IMR-90 (cell line): ENCODE results near the gene OR1J1. TPM values are rescaled to one million over a fixed set of nuclear protein-coding genes. Genes with fewer than 3 reads are reported as not detected.
A peak's percentile ranks its signal among the peaks of the same experiment; 100 is the strongest.

Source experiments
- ATAC-seq: fragments of 200-7000 bp; cut with Tn5 transposase; 2 replicates; pipeline ENCODE4 v1.9.1; 2020; ENCODE audit warnings: low read depth, mild to moderate bottlenecking, moderate library complexity
- BruUV-seq: library from RNA; stranded (reverse); fragments of 400-500 nt; replicated peaks from 2 replicates; lab custom pipeline; 2021; lab: Mats Ljungman, UMichigan
- CTCF ChIA-PET: fragments of 300-600 bp; formaldehyde crosslinking; extraction: SDS; loops from one replicate; lab custom pipeline; 2021; ENCODE audit warnings: antibody characterized with exemption; lab: Yijun Ruan, JAX
- POLR2A ChIA-PET: fragments of 300-600 bp; sonication (Branson Sonifier 250); formaldehyde crosslinking; loops from one replicate; lab custom pipeline; 2022; ENCODE audit warnings: antibody characterized with exemption; ENCODE audit not compliant: unreplicated experiment; lab: Charles Lee
- DNase-seq: peaks from one replicate; pipeline ENCODE4 v3.0.0; 2013
- H2AFZ ChIP-seq: replicated peaks from 2 replicates; pipeline ENCODE3; 2013; ENCODE audit warnings: low read length, mild to moderate bottlenecking; ENCODE audit not compliant: poor library complexity
- H2AK5ac ChIP-seq: 2 replicates; pipeline ENCODE4 v1.6.1; 2013; ENCODE audit warnings: low read depth, low read length, inconsistent platforms
- H2AK9ac ChIP-seq: replicated peaks from 2 replicates; pipeline ENCODE3; 2013; ENCODE audit warnings: mild to moderate bottlenecking, low read depth, low read length, moderate library complexity; ENCODE audit not compliant: poor library complexity
- H2BK120ac ChIP-seq: 2 replicates; pipeline ENCODE4 v1.6.1; 2013; ENCODE audit warnings: low read depth, low read length, inconsistent platforms
- H2BK15ac ChIP-seq: 3 replicates; pipeline ENCODE4 v1.6.1; 2013; ENCODE audit warnings: low read depth, low read length, inconsistent platforms
- H2BK20ac ChIP-seq: 2 replicates; pipeline ENCODE4 v1.6.1; 2013; ENCODE audit warnings: low read depth, mild to moderate bottlenecking, inconsistent platforms, low read length, moderate library complexity
- H2BK5ac ChIP-seq: 2 replicates; pipeline ENCODE4 v1.6.1; 2013; ENCODE audit warnings: mild to moderate bottlenecking, low read depth, low read length, inconsistent platforms; ENCODE audit not compliant: poor library complexity, severe bottlenecking
- H3K14ac ChIP-seq: replicated peaks from 2 replicates; pipeline ENCODE4 v1.6.1; 2013; ENCODE audit warnings: low read depth, low read length, inconsistent platforms
- H3K18ac ChIP-seq: 2 replicates; pipeline ENCODE4 v1.6.1; 2013; ENCODE audit warnings: low read depth, low read length, control low read depth
- H3K23ac ChIP-seq: 2 replicates; pipeline ENCODE4 v1.6.1; 2013; ENCODE audit warnings: low read depth, low read length, inconsistent platforms
- H3K27ac ChIP-seq: 2 replicates; pipeline ENCODE4 v1.5.1; 2013; ENCODE audit warnings: mild to moderate bottlenecking, control low read depth, low read length; ENCODE audit not compliant: insufficient read depth
- H3K27me3 ChIP-seq: 2 replicates; pipeline ENCODE4 v1.6.1; 2013; ENCODE audit warnings: low read length; ENCODE audit not compliant: control insufficient read depth, insufficient read depth
- H3K36me3 ChIP-seq: 2 replicates; pipeline ENCODE4 v1.6.1; 2013; ENCODE audit warnings: low read length, mixed read lengths; ENCODE audit not compliant: control insufficient read depth, insufficient read depth
- H3K4ac ChIP-seq: 2 replicates; pipeline ENCODE4 v1.6.1; 2013; ENCODE audit warnings: low read depth, low read length, inconsistent platforms
- H3K4me1 ChIP-seq: 2 replicates; pipeline ENCODE4 v1.6.1; 2013; ENCODE audit warnings: low read length, mixed read lengths; ENCODE audit not compliant: control insufficient read depth, insufficient read depth
- H3K4me2 ChIP-seq: 2 replicates; pipeline ENCODE4 v1.6.1; 2013; ENCODE audit warnings: low read depth, mild to moderate bottlenecking, control low read depth, low read length, moderate library complexity
- H3K4me3 ChIP-seq: 2 replicates; pipeline ENCODE4 v1.5.1; 2013; ENCODE audit warnings: low read depth, mild to moderate bottlenecking, control low read depth, low read length, moderate library complexity; ENCODE audit not compliant: insufficient read depth
- H3K56ac ChIP-seq: 2 replicates; pipeline ENCODE4 v1.6.1; 2013; ENCODE audit warnings: low read length, inconsistent platforms; ENCODE audit not compliant: insufficient read depth; ENCODE audit errors: extremely low read depth
- H3K79me1 ChIP-seq, 2 experiments: 2 replicates each; pipeline ENCODE4 v1.6.1; 2013; ENCODE audit warnings: low read length in 2 of 2, inconsistent platforms in 1 of 2, low read depth in 1 of 2
- H3K9ac ChIP-seq: 2 replicates; pipeline ENCODE4 v1.6.1; 2013; ENCODE audit warnings: low read depth, low read length, control low read depth
- H3K9me1 ChIP-seq: 2 replicates; pipeline ENCODE4 v1.6.1; 2013; ENCODE audit warnings: low read length, inconsistent platforms; ENCODE audit not compliant: insufficient read depth
- H3K9me3 ChIP-seq: 2 replicates; pipeline ENCODE4 v1.6.1; 2013; ENCODE audit warnings: low read length; ENCODE audit not compliant: control insufficient read depth, insufficient read depth
- H4K20me1 ChIP-seq: 2 replicates; pipeline ENCODE4 v1.6.1; 2013; ENCODE audit warnings: low read length, inconsistent platforms; ENCODE audit not compliant: insufficient read depth
- H4K5ac ChIP-seq: 2 replicates; pipeline ENCODE4 v1.6.1; 2013; ENCODE audit warnings: mild to moderate bottlenecking, low read depth, low read length, control low read depth
- H4K8ac ChIP-seq, 2 experiments: 2 replicates each; pipeline ENCODE4 v1.6.1; 2013; ENCODE audit warnings: low read depth in 2 of 2, low read length in 2 of 2, control low read depth in 1 of 2, inconsistent platforms in 1 of 2
- H4K91ac ChIP-seq: 2 replicates; pipeline ENCODE4 v1.6.1; 2013; ENCODE audit warnings: low read depth, low read length, inconsistent platforms; ENCODE audit not compliant: insufficient read depth
- BHLHE40 ChIP-seq: fragments of 150-350 bp; IDR thresholded peaks from 2 replicates; pipeline ENCODE4 v1.6.1; 2016; ENCODE audit warnings: mild to moderate bottlenecking, low read depth, low read length
- CEBPB ChIP-seq: IDR thresholded peaks from 2 replicates; pipeline ENCODE4 v1.6.1; 2012; ENCODE audit warnings: low read depth, low read length, improper control_type of control experiment
- CHD1 ChIP-seq: IDR thresholded peaks from 2 replicates; pipeline ENCODE4 v1.6.1; 2012; ENCODE audit warnings: low read depth, low read length, improper control_type of control experiment
- CTCF ChIP-seq: conservative IDR thresholded peaks from 2 replicates; pipeline ENCODE4 v1.5.1; 2012; ENCODE audit warnings: mild to moderate bottlenecking, low read depth, low read length, improper control_type of control experiment
- ELK1 ChIP-seq: fragments of 150-350 bp; IDR thresholded peaks from 2 replicates; pipeline ENCODE4 v1.6.1; 2016; ENCODE audit warnings: low read depth, mild to moderate bottlenecking, low read length, moderate library complexity, borderline replicate concordance
- FOS ChIP-seq: fragments of 150-350 bp; IDR thresholded peaks from 2 replicates; pipeline ENCODE4 v1.6.1; 2016; ENCODE audit warnings: low read depth, low read length
- MAFK ChIP-seq: IDR thresholded peaks from 2 replicates; pipeline ENCODE4 v1.6.1; 2012; ENCODE audit warnings: low read depth, low read length, improper control_type of control experiment
- MAZ ChIP-seq: IDR thresholded peaks from 2 replicates; pipeline ENCODE4 v1.6.1; 2012; ENCODE audit warnings: low read depth, mild to moderate bottlenecking, low read length, improper control_type of control experiment, moderate library complexity, borderline replicate concordance
- MXI1 ChIP-seq: IDR thresholded peaks from 2 replicates; pipeline ENCODE4 v1.6.1; 2012; ENCODE audit warnings: low read depth, mild to moderate bottlenecking, low read length, moderate library complexity, borderline replicate concordance
- NFE2L2 ChIP-seq: fragments of 150-350 bp; IDR thresholded peaks from 2 replicates; pipeline ENCODE4 v1.6.1; 2016; ENCODE audit warnings: low read depth, mild to moderate bottlenecking, low read length
- POLR2A ChIP-seq: IDR thresholded peaks from 2 replicates; pipeline ENCODE4 v1.6.1; 2012; ENCODE audit warnings: mild to moderate bottlenecking, low read depth, low read length
- RAD21 ChIP-seq: IDR thresholded peaks from 2 replicates; pipeline ENCODE4 v1.6.1; 2012; ENCODE audit warnings: low read length, improper control_type of control experiment
- RCOR1 ChIP-seq: IDR thresholded peaks from 2 replicates; pipeline ENCODE4 v1.6.1; 2012; ENCODE audit warnings: mild to moderate bottlenecking, low read length, improper control_type of control experiment; ENCODE audit not compliant: insufficient replicate concordance
- RFX5 ChIP-seq: IDR thresholded peaks from 2 replicates; pipeline ENCODE4 v1.8.0; 2012; ENCODE audit warnings: low read depth, mild to moderate bottlenecking, low read length, moderate library complexity
- SMC3 ChIP-seq: fragments of 150-350 bp; IDR thresholded peaks from 2 replicates; pipeline ENCODE4 v1.6.1; 2016; ENCODE audit warnings: low read depth, mild to moderate bottlenecking, antibody characterized with exemption, low read length, moderate library complexity
- USF2 ChIP-seq: fragments of 150-350 bp; IDR thresholded peaks from 2 replicates; pipeline ENCODE4 v1.6.1; 2017; ENCODE audit warnings: mild to moderate bottlenecking, antibody characterized with exemption, low read length, low read depth
- WGBS, 2 experiments: methylation state at CpG; one replicate each; pipeline versions ENCODE4 v1.1.5 to v1.1.7; 2013; ENCODE audit warnings: missing lambda C conversion rate in 2 of 2; ENCODE audit not compliant: insufficient read length in 1 of 2; ENCODE audit errors: extremely low coverage in 2 of 2; 5-methylcytosine and 5-hydroxymethylcytosine counted together
- dilution Hi-C: fragments of 300-500 bp; cut with HindIII; formaldehyde crosslinking; loops from one replicate; pipeline ENCODE4 v1.14.3; 2018; ENCODE audit warnings: low sequenced_read_pairs; ENCODE audit not compliant: unreplicated experiment
- in situ Hi-C: fragments of 300-500 bp; cut with MboI; formaldehyde crosslinking; loops from 3 replicates; pipeline ENCODE4 v1.14.3; 2019; ENCODE audit warnings: low sequenced_read_pairs, inconsistent platforms, mixed read lengths
- intact Hi-C: fragments of 100-400 bp; cut with micrococcal nuclease; formaldehyde crosslinking; loops from 2 replicates; pipeline ENCODE4 v1.10.0; 2022
- polyA plus RNA-seq, 3 experiments: library from polyadenylated mRNA; depleted of rRNA; stranded (reverse); fragments of >200 nt; gene quantifications; 2 replicates each; pipeline ENCODE4 v1.2.3, GENCODE V29; 2012; ENCODE audit warnings: low replicate concordance in 1 of 3
- total RNA-seq: library from RNA; depleted of rRNA; stranded (reverse); fragments of >200 nt; gene quantifications from 2 replicates; pipeline ENCODE4 v1.2.3, GENCODE V29; 2012

The OR1J1 gene
- total and polyA plus RNA-seq, 2 of the 4 experiments (the other 2 are of a cell fraction), result not detected

- no peak overlapping the region for H3K4me3 ChIP-seq
- no peak overlapping the region for H4K8ac ChIP-seq
- H3K9ac ChIP-seq, result no peak overlapping the region
- H4K20me1 ChIP-seq, result no peaks in the 10 kb centered on the region
- ChIA-PET POLR2A (no interaction called here), CTCF (interaction anchor here (0.6 to 1.8 kb wide), 5 partner anchors 9 to 1184 kb away, joined by 3 to 9 read pairs (median 4); no protein-coding TSS in a partner anchor)
- peak overlapping the region; percentile 13; the same call in 2 of the 3 replicates for H2BK15ac ChIP-seq
- no peak overlapping the region for H3K4me2 ChIP-seq
- no peak overlapping the region for H2AFZ ChIP-seq
- intact Hi-C loops (loop anchor here (1.0 to 10.0 kb wide), 5 partner anchors 95 to 359 kb away; partner anchors contain the start of genes MRRF, RBM18 and TTLL11), dilution Hi-C loops (no loop called here), in situ Hi-C loops (loop anchor here (5.0 to 10.0 kb wide), 3 partner anchors 101 to 359 kb away; partner anchors contain the start of gene TTLL11)
- no peaks in the 10 kb centered on the region for H3K9me3 ChIP-seq
- H4K5ac ChIP-seq, result no peak overlapping the region
- H3K27ac ChIP-seq, result no peak overlapping the region
- H3K14ac ChIP-seq, result no peak overlapping the region
- H2AK5ac ChIP-seq, result peak overlapping the region; percentile 35; the same call in 1 of the 2 replicates
- no peak overlapping the region for H3K56ac ChIP-seq
- H3K4me1 ChIP-seq, result no peaks in the 10 kb centered on the region; the same call in 1 of the 2 replicates
- H2BK120ac ChIP-seq, result no peak overlapping the region; the same call in 1 of the 2 replicates
- H3K23ac ChIP-seq, result no peak overlapping the region
- H3K79me1 ChIP-seq, result no peaks in the 10 kb centered on the region
- H3K4ac ChIP-seq, result no peak overlapping the region
- H2BK5ac ChIP-seq, result no peak overlapping the region
- no peaks in the 10 kb centered on the region; the same call in 1 of the 2 replicates for H3K27me3 ChIP-seq
- ATAC-seq (peak; percentile 28), DNase-seq (peak; percentile 55)
- H3K18ac ChIP-seq, result no peak overlapping the region
- H3K36me3 ChIP-seq, result no peaks in the 10 kb centered on the region
- 0 out of 2 replicates have a peak overlapping the region, but pooled peaks have one; percentile 60 for H2BK20ac ChIP-seq
- no peak overlapping the region for H2AK9ac ChIP-seq
- no peak overlapping the region for H4K91ac ChIP-seq
- no CpG with 5 or more reads among the region's 2 CpGs for WGBS, 2 experiments
- no peaks in the 10 kb centered on the region for H3K9me1 ChIP-seq
- TF ChIP-seq CHD1, result no peak
- no peak for TF ChIP-seq RAD21
- TF ChIP-seq NFE2L2, result no peak
- no peak for TF ChIP-seq RFX5
- no peak for TF ChIP-seq POLR2A
- no peak for TF ChIP-seq MAZ
- TF ChIP-seq SMC3, result no peak
- TF ChIP-seq RCOR1, result no peak
- no peak for TF ChIP-seq MXI1
- TF ChIP-seq ELK1, result no peak
- TF ChIP-seq MAFK, result no peak
- no peak for TF ChIP-seq USF2
- no peak for TF ChIP-seq FOS
- no peak for TF ChIP-seq CEBPB
- TF ChIP-seq BHLHE40, result no peak
- no peak for TF ChIP-seq CTCF
- BruUV-seq, result no TSS peak
Measured at GRCh38 chr9:122453677-122454135, 24.0 kb downstream of the OR1J1 start.
